GM12874 (cell line): ENCODE results near the gene COX17.

ENCODE experiments used
- TF ChIP-seq, protein P1 (sequence below): IDR thresholded peaks from 2 replicates; pipeline ENCODE4 v1.5.1; 2011; ENCODE audit warnings: low read depth, mild to moderate bottlenecking, control low read depth, low read length, moderate library complexity; ENCODE audit not compliant: insufficient read depth

The COX17 gene

DNA sequence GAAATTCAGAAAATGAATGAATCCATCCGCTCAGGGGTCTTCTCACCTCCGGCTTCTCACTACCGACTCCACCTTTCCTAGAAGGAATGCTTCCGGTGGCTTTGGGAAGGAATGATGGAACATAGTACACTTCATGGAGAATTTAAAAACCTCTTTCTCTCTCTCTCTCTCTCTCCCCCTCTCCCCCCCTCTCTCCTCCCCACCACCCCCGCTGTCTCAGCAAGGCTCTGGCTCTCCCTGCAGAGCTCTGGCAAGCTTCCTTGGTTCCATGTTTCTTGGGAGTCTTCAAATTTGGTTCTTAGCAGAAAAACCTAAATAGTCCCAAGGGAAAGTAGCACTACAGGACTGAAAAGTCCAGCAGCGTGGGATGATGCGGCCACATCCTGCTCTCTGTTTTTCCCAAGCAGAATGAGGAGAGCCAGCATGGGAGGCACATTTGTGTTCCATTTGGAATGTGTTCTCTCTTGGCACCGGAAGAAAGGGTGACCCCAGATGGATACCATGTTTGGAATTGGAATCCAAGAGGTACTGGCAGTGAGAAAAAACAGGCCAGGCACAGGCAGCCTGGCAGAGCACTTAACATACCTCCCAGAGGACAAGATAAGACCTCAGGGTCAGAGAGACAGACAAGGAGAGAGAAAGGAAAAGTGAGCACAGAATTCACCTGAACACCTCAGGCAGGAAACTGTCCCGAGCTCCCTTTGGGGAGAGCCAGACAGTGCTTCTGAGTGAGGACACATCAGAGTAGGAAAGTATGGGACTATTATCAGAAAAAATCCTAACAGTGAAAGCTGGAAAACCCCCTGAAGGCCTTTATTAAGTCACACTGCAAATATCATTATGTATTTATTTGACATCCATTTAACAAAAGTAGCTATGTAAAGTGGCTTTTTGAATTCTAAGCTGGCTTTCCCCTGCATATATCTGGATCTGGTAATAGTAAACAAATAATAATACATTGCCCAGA, 16.4 kb downstream of the COX17 start, which contains the start of gene POPDC2:
TSS of gene POPDC2 (minus strand) at position 116 of the 967 bp plus-strand sequence. CDS start 166 bp downstream, outside the sequence.
- TF ChIP-seq, protein P1, sequence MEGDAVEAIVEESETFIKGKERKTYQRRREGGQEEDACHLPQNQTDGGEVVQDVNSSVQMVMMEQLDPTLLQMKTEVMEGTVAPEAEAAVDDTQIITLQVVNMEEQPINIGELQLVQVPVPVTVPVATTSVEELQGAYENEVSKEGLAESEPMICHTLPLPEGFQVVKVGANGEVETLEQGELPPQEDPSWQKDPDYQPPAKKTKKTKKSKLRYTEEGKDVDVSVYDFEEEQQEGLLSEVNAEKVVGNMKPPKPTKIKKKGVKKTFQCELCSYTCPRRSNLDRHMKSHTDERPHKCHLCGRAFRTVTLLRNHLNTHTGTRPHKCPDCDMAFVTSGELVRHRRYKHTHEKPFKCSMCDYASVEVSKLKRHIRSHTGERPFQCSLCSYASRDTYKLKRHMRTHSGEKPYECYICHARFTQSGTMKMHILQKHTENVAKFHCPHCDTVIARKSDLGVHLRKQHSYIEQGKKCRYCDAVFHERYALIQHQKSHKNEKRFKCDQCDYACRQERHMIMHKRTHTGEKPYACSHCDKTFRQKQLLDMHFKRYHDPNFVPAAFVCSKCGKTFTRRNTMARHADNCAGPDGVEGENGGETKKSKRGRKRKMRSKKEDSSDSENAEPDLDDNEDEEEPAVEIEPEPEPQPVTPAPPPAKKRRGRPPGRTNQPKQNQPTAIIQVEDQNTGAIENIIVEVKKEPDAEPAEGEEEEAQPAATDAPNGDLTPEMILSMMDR = no peak

- TF ChIP-seq, protein P1 = no peak
Measured at GRCh38 chr3:119659606-119660291, 17.5 kb downstream of the COX17 start.

- TF ChIP-seq, protein P1 = no peak
Measured at GRCh38 chr3:119658994-119659393, 18.2 kb downstream of the COX17 start.

- TF ChIP-seq, protein P1 = no peak
Measured at GRCh38 chr3:119657887-119658702, 19.1 kb downstream of the COX17 start.

- TF ChIP-seq, protein P1 = no peak
Measured at GRCh38 chr3:119653876-119654275, 23.3 kb downstream of the COX17 start.

GRCh38 chr3:119652306-119653033, 24.7 kb downstream of the COX17 start:
- TF ChIP-seq, protein P1 = no peak
